GM21619 (cell line): ENCODE results near the gene CIZ1.

Experiments
- ATAC-seq: cut with Tn5 transposase; IDR thresholded peaks from one replicate; pipeline ENCODE4 v1.9.1; 2021; ENCODE audit not compliant: unreplicated experiment

Gene CIZ1

GRCh38 chr9:128164307-128164885 lies 27.0 kb downstream of the CIZ1 start:
- ATAC-seq: no peak

GRCh38 chr9:128163523-128164306 lies 27.7 kb downstream of the CIZ1 start:
- no peak for ATAC-seq

- ATAC-seq: no peak
Measured at GRCh38 chr9:128163027-128163515, 28.3 kb downstream of the CIZ1 start.

- ATAC-seq: no peak
Measured at GRCh38 chr9:128162215-128163026, 29.0 kb downstream of the CIZ1 start.

- no peak for ATAC-seq
Measured at GRCh38 chr9:128161215-128161902, 30.0 kb downstream of the CIZ1 start.

GRCh38 chr9:128160603-128160987 lies 30.8 kb downstream of the CIZ1 start:
- ATAC-seq: peak; percentile 5

- peak; percentile 68 for ATAC-seq
Measured at GRCh38 chr9:128159784-128160602, 31.4 kb downstream of the CIZ1 start, which contains the start of gene BBLN. Gene BBLN (plus strand): TSS chr9:128160265. CDS start chr9:128160408, 143 bp downstream.

GRCh38 chr9:128159522-128159783 lies 31.9 kb downstream of the CIZ1 start:
- no peak for ATAC-seq

GRCh38 chr9:128155736-128156500 lies 35.5 kb downstream of the CIZ1 start:
- no peak for ATAC-seq

GRCh38 chr9:128153947-128154695 lies 37.3 kb downstream of the CIZ1 start:
- ATAC-seq: no peak

- ATAC-seq: no peak
Measured at GRCh38 chr9:128153060-128153946, 38.1 kb downstream of the CIZ1 start.

- ATAC-seq: no peak
Measured at GRCh38 chr9:128152133-128153059, 39.0 kb downstream of the CIZ1 start.

GRCh38 chr9:128151309-128152132 lies 39.9 kb downstream of the CIZ1 start:
- no peak for ATAC-seq

GRCh38 chr9:128150594-128151308 lies 40.6 kb downstream of the CIZ1 start:
- ATAC-seq: no peak

GRCh38 chr9:128149951-128150593 lies 41.3 kb downstream of the CIZ1 start:
- no peak for ATAC-seq
